ENCODE data around the gene FBXL19.
A peak's percentile ranks its signal among the peaks of the same experiment; 100 is the strongest.

Gene FBXL19

GRCh38 chr16:30902029-30902972 lies 21.1 kb upstream of the FBXL19 start:
- no peak for DNase-seq (ENCODE audit: low read depth)
- peak overlapping the region; percentile 40 for H3K4me3 ChIP-seq (ENCODE audit: low read depth, low read length)
- TF ChIP-seq CTCF (IDR thresholded peaks at IDR 0.05; ENCODE audit: control insufficient read depth, extremely low read depth, insufficient read depth): peak; percentile 75

DNA sequence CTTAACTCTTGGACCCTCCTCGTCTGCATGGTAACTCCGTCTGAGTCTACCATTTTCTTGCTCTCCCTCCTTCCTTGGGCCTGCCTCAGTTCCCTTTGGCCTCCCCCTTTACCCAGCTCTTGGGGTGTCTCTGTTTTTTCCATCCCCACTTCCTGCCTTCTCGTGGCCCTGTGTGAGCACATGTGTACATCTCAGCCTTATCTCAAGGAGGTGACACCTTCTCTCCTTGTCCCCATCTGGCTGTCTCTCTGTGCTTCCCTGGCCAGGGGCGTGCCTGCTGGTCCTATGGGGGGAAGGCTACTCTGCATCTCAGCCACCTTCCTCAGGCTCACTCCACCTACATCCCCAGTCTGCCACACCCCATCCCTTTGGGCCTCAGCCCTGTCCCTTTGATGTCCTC lies 20.4 kb upstream of the FBXL19 start:
- H3K4me3 ChIP-seq (ENCODE audit: low read depth, low read length): no peak overlapping the region
- no peak for TF ChIP-seq CTCF (IDR thresholded peaks at IDR 0.05; ENCODE audit: control insufficient read depth, extremely low read depth, insufficient read depth)
- DNase-seq (ENCODE audit: low read depth): no peak

DNA sequence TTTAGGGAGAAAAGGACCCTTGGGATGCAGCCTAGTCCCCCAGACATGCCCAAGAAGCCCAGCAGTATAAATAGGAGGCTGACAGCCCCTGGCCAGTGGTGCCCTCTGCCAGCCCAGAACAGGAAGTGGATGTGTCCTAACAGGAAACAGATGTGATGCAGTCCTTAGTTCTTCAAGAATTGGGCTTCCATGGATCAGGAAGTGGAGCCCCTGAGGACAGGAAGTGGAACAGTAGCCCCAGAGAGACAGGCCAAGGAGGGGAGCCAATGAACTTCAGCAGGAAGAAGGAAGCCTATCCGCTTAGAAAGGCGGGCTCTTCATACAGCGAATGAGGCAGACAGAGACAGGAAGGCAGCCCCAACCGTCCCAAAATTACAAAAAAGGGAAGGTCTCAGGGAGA lies 19.8 kb upstream of the FBXL19 start:
- TF ChIP-seq CTCF (IDR thresholded peaks at IDR 0.05; ENCODE audit: control insufficient read depth, extremely low read depth, insufficient read depth): no peak
- no peak for DNase-seq (ENCODE audit: low read depth)
- H3K4me3 ChIP-seq (ENCODE audit: low read depth, low read length): no peak overlapping the region

DNA sequence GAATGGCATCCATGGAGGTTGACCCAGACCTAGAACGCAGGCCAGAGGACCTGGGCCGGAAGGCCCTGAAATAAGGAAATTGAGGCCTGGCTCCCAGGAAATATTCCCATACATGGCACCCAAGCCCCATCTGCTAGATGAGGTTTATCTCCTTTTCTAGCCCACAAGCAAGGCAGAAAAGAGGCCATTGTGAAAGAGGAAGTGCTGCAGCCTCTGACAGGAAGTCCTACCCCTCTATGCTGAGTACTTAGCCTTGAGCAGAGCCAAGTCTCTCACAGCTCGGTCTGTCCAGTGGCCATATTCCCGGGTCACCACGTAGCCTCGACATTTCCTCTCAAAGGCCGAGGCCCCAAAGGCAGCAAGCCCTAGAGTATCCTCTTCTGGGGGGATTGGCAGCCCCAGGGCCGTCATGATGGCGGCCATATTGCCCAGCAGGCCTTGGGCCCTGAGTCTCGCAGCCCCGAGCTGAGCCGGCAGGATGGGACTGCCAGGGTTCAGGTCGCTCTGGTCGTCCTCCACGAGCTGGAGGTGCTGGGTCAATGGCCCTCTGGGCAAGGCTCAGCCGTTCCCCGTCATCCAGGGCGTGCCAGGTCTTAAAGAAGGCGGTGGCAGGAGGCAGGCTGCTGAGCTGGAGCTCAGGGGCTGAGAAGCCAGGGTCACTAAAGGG lies 19.1 kb upstream of the FBXL19 start:
- H3K4me3 ChIP-seq (ENCODE audit: low read depth, low read length): no peak overlapping the region
- TF ChIP-seq CTCF (IDR thresholded peaks at IDR 0.05; ENCODE audit: control insufficient read depth, extremely low read depth, insufficient read depth): no peak
- DNase-seq (ENCODE audit: low read depth): no peak

- no peak overlapping the region for H3K4me3 ChIP-seq (ENCODE audit: low read depth, low read length)
- TF ChIP-seq CTCF (IDR thresholded peaks at IDR 0.05; ENCODE audit: control insufficient read depth, extremely low read depth, insufficient read depth): no peak
- DNase-seq (ENCODE audit: low read depth): no peak
Measured at GRCh38 chr16:30907064-30907463, 16.3 kb upstream of the FBXL19 start.

DNA sequence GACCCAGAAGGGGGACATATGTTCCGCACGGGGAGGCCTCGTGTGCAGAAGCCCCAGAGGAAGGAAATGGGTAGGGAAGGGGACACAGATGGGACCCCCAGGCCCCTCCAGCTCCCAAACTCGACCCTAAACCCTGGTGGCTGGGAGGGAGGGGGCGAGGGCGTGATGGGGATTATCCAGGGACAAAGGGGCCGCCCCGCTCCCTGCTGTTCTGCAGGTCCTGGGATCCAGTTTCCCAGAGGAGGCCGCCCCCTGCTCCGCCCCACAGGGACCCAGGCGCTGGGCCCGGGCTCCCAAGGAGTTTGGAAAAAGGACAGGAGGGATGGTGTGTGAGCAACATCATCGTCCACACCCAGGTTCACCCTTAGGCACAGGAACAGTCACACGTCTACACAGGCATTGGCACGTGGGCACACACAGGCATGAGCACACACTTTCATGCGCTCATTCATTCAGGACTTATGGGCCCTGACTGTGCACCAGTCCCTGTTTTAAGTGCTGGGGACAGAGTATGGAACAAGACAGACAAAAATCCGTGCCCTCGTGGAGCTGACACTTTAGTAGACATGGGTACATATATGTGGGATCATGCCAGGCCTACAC lies 12.8 kb upstream of the FBXL19 start:
- TF ChIP-seq CTCF (IDR thresholded peaks at IDR 0.05; ENCODE audit: control insufficient read depth, extremely low read depth, insufficient read depth): no peak
- DNase-seq (ENCODE audit: low read depth): no peak

More for the DNA sequence above, 12.8 kb upstream of the FBXL19 start:
- H3K4me3 ChIP-seq (ENCODE audit: low read depth, low read length): no peak overlapping the region
